WTC11 (cell line): Measurements from ENCODE around the gene PPM1D. TPM values are rescaled to one million over a fixed set of nuclear protein-coding genes. Genes with fewer than 3 reads are reported as not detected.

Experiments
- ATAC-seq: fragments of 200-7000 bp; cut with Tn5 transposase; 2 replicates; pipeline ENCODE4 v1.10.0; 2021; ENCODE audit warnings: mild to moderate bottlenecking, moderate library complexity
- CTCF ChIA-PET: fragments of 300-600 bp; sonication (Branson Sonifier 250); formaldehyde crosslinking; loops from one replicate; lab custom pipeline; 2021; ENCODE audit warnings: antibody characterized with exemption; lab: Charles Lee
- POLR2A ChIA-PET: fragments of 350-600 bp; sonication (Branson Sonifier 250); formaldehyde crosslinking; loops from one replicate; lab custom pipeline; 2021; ENCODE audit warnings: antibody characterized with exemption; lab: Charles Lee
- DNase-seq: peaks from one replicate; pipeline ENCODE4 v3.0.0; 2021; ENCODE audit warnings: low spot score
- H3K27ac Mint-ChIP-seq: 2 replicates; pipeline ENCODE4 v1.8.0; 2021; ENCODE audit warnings: mixed read lengths
- H3K27me3 Mint-ChIP-seq: 2 replicates; pipeline ENCODE4 v1.8.0; 2021; ENCODE audit warnings: low read depth, mild to moderate bottlenecking, moderate library complexity, mixed read lengths
- H3K36me3 Mint-ChIP-seq: 2 replicates; pipeline ENCODE4 v1.8.0; 2021; ENCODE audit warnings: mixed read lengths
- H3K4me1 Mint-ChIP-seq: 2 replicates; pipeline ENCODE4 v1.8.0; 2022; ENCODE audit warnings: mixed read lengths
- H3K4me3 Mint-ChIP-seq: 2 replicates; pipeline ENCODE4 v1.8.0; 2021; ENCODE audit warnings: mild to moderate bottlenecking, moderate library complexity, mixed read lengths
- H3K9me3 Mint-ChIP-seq: 2 replicates; pipeline ENCODE4 v1.8.0; 2021; ENCODE audit warnings: mixed read lengths
- ATF1 ChIP-seq: sonication (generic); formaldehyde crosslinking; IDR thresholded peaks from 2 replicates; pipeline ENCODE4 v1.8.1; 2023; ENCODE audit warnings: mild to moderate bottlenecking, moderate library complexity, missing genetic modification reagents
- CREM ChIP-seq: sonication (generic); formaldehyde crosslinking; IDR thresholded peaks from 2 replicates; pipeline ENCODE4 v1.8.1; 2022; ENCODE audit warnings: mild to moderate bottlenecking, missing genetic modification reagents, moderate library complexity
- HMGA2 ChIP-seq: fragments of 250-450 bp; sonication (Bioruptor Pico); IDR thresholded peaks from 2 replicates; pipeline ENCODE4 v1.4.0; 2021; ENCODE audit warnings: mild to moderate bottlenecking, moderate library complexity
- MXD4 ChIP-seq: fragments of 250-450 bp; sonication (Bioruptor Pico); IDR thresholded peaks from 2 replicates; pipeline ENCODE4 v1.8.0; 2021; ENCODE audit warnings: mild to moderate bottlenecking, moderate library complexity, borderline replicate concordance
- NFYB ChIP-seq: sonication (generic); formaldehyde crosslinking; conservative IDR thresholded peaks from 2 replicates; pipeline ENCODE4 v1.8.0; 2022; ENCODE audit warnings: low read depth, missing genetic modification reagents
- OVOL2 ChIP-seq: fragments of 250-450 bp; sonication (Bioruptor Pico); IDR thresholded peaks from 2 replicates; pipeline ENCODE4 v1.9.0; 2021; ENCODE audit warnings: mild to moderate bottlenecking, borderline replicate concordance
- RELA ChIP-seq: sonication (generic); formaldehyde crosslinking; IDR thresholded peaks from 2 replicates; pipeline ENCODE4 v1.8.1; 2022; ENCODE audit warnings: missing genetic modification reagents, mild to moderate bottlenecking, borderline replicate concordance
- RORB ChIP-seq: fragments of 250-450 bp; sonication (Bioruptor Pico); IDR thresholded peaks from 2 replicates; pipeline ENCODE4 v1.9.0; 2021; ENCODE audit warnings: mild to moderate bottlenecking
- SMAD4 ChIP-seq: sonication (generic); formaldehyde crosslinking; IDR thresholded peaks from 2 replicates; pipeline ENCODE4 v1.8.0; 2022; ENCODE audit warnings: mild to moderate bottlenecking, missing genetic modification reagents
- SP1 ChIP-seq: sonication (generic); formaldehyde crosslinking; conservative IDR thresholded peaks from 2 replicates; pipeline ENCODE4 v1.8.1; 2022; ENCODE audit warnings: missing genetic modification reagents
- TP53 ChIP-seq: sonication (generic); formaldehyde crosslinking; IDR thresholded peaks from 2 replicates; pipeline ENCODE4 v1.8.1; 2023; ENCODE audit warnings: mild to moderate bottlenecking, missing genetic modification reagents
- total RNA-seq: library from RNA; stranded (reverse); gene quantifications from 3 replicates; pipeline ENCODE4 v1.2.3, GENCODE V29; 2021
- TF ChIP-seq, protein P1 (sequence below): sonication (generic); formaldehyde crosslinking; IDR thresholded peaks from 2 replicates; pipeline ENCODE4 v1.8.1; 2023; ENCODE audit warnings: mild to moderate bottlenecking, missing genetic modification reagents, borderline replicate concordance
- TF ChIP-seq, protein P2 (sequence below): sonication (generic); formaldehyde crosslinking; IDR thresholded peaks from 2 replicates; pipeline ENCODE4 v1.8.1; 2023; ENCODE audit warnings: mild to moderate bottlenecking, missing genetic modification reagents, moderate library complexity
- TF ChIP-seq, protein P3 (sequence below): sonication (generic); formaldehyde crosslinking; IDR thresholded peaks from 2 replicates; pipeline ENCODE4 v1.8.1; 2022; ENCODE audit warnings: missing genetic modification reagents, borderline replicate concordance
- TF ChIP-seq, protein P4 (sequence below): sonication (generic); formaldehyde crosslinking; IDR thresholded peaks from 2 replicates; pipeline ENCODE4 v1.8.1; 2023; ENCODE audit warnings: mild to moderate bottlenecking, missing genetic modification reagents, moderate library complexity
- TF ChIP-seq, protein P5 (sequence below): sonication (generic); formaldehyde crosslinking; IDR thresholded peaks from 2 replicates; pipeline ENCODE4 v1.8.0; 2023; ENCODE audit warnings: mild to moderate bottlenecking, missing genetic modification reagents
- TF ChIP-seq, protein P6 (sequence below): sonication (generic); formaldehyde crosslinking; IDR thresholded peaks from 2 replicates; pipeline ENCODE4 v1.8.1; 2022; ENCODE audit warnings: low read depth, mild to moderate bottlenecking, moderate library complexity, missing genetic modification reagents, borderline replicate concordance
- TF ChIP-seq, protein P7 (sequence below): sonication (generic); formaldehyde crosslinking; IDR thresholded peaks from 2 replicates; pipeline ENCODE4 v1.8.0; 2023; ENCODE audit warnings: missing genetic modification reagents
- TF ChIP-seq, protein P8 (sequence below): sonication (generic); formaldehyde crosslinking; IDR thresholded peaks from 2 replicates; pipeline ENCODE4 v1.8.0; 2022; ENCODE audit warnings: missing genetic modification reagents

Gene PPM1D
- total RNA-seq, 1 experiment from 2014 or later = 20.4 TPM

DNA sequence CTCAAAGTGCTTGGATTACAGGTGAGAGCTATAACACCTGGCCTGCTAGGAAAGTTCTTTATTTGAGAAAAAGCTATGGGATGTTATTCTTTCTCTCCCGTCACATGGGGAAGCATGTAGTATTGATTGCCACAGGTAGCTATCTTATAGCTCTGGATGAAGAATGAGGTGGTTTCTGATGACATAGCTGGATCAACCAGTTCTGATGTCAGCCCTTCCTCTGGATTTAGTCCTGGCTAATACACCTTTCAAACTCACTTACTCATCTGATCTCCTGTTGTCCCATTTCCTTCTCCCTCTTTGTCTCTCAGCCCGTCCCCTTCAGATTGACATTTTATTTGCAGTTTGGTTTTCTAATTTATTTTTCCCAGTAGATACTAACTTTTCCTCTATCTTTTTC, 14.1 kb upstream of the PPM1D start (continued):
- TF ChIP-seq, protein P1, sequence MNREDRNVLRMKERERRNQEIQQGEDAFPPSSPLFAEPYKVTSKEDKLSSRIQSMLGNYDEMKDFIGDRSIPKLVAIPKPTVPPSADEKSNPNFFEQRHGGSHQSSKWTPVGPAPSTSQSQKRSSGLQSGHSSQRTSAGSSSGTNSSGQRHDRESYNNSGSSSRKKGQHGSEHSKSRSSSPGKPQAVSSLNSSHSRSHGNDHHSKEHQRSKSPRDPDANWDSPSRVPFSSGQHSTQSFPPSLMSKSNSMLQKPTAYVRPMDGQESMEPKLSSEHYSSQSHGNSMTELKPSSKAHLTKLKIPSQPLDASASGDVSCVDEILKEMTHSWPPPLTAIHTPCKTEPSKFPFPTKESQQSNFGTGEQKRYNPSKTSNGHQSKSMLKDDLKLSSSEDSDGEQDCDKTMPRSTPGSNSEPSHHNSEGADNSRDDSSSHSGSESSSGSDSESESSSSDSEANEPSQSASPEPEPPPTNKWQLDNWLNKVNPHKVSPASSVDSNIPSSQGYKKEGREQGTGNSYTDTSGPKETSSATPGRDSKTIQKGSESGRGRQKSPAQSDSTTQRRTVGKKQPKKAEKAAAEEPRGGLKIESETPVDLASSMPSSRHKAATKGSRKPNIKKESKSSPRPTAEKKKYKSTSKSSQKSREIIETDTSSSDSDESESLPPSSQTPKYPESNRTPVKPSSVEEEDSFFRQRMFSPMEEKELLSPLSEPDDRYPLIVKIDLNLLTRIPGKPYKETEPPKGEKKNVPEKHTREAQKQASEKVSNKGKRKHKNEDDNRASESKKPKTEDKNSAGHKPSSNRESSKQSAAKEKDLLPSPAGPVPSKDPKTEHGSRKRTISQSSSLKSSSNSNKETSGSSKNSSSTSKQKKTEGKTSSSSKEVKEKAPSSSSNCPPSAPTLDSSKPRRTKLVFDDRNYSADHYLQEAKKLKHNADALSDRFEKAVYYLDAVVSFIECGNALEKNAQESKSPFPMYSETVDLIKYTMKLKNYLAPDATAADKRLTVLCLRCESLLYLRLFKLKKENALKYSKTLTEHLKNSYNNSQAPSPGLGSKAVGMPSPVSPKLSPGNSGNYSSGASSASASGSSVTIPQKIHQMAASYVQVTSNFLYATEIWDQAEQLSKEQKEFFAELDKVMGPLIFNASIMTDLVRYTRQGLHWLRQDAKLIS (CRISPR knock-in tag) = no peak
- TF ChIP-seq NFYB (CRISPR knock-in tag) (no peak), ATF1 (no peak)
- TF ChIP-seq, protein P2, sequence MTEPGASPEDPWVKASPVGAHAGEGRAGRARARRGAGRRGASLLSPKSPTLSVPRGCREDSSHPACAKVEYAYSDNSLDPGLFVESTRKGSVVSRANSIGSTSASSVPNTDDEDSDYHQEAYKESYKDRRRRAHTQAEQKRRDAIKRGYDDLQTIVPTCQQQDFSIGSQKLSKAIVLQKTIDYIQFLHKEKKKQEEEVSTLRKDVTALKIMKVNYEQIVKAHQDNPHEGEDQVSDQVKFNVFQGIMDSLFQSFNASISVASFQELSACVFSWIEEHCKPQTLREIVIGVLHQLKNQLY = no peak

DNA sequence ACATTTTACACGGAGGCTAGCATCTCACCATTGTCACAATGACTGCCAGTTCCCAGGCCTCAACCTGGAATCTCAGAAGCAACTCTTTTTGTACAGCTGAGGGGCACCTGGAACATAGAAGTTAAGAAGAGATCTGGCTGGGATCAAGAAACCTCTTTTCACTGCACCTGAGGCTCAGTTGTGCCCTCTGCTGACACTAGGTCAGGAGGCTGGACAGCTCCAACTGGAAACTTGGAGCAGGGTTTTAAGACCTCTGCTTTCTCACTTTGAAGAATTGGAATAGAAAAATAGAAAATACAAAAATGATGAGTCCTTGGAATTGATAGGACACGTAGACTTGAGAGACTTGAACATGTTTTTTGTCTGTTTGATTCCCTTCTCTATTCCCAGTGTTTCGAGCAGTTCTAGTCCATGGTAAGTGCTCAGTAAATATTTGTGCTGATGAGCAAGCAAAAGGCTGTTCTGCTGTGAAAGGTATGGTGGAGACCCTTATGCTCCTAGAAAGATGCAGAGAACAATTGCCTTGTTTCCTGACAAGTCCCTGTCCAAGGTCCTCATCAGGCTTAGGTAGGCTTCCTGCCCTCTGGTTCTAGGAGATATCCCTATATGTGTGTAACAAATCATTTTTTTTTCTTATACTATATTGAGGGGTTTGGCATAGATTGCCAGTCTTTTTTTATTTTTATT, 13.6 kb upstream of the PPM1D start:
- CTCF ChIA-PET = interaction anchor here (0.5 to 1.9 kb wide), 8 partner anchors 9 to 165 kb away, joined by 3 to 16 read pairs (median 5); partner anchors contain the start of gene PPM1D
- H3K4me1 Mint-ChIP-seq = no peaks in the 10 kb centered on the region
- TF ChIP-seq, protein P3, sequence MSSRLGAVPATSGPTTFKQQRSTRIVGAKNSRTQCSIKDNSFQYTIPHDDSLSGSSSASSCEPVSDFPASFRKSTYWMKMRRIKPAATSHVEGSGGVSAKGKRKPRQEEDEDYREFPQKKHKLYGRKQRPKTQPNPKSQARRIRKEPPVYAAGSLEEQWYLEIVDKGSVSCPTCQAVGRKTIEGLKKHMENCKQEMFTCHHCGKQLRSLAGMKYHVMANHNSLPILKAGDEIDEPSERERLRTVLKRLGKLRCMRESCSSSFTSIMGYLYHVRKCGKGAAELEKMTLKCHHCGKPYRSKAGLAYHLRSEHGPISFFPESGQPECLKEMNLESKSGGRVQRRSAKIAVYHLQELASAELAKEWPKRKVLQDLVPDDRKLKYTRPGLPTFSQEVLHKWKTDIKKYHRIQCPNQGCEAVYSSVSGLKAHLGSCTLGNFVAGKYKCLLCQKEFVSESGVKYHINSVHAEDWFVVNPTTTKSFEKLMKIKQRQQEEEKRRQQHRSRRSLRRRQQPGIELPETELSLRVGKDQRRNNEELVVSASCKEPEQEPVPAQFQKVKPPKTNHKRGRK (CRISPR knock-in tag) = no peak
- TF ChIP-seq, protein P4, sequence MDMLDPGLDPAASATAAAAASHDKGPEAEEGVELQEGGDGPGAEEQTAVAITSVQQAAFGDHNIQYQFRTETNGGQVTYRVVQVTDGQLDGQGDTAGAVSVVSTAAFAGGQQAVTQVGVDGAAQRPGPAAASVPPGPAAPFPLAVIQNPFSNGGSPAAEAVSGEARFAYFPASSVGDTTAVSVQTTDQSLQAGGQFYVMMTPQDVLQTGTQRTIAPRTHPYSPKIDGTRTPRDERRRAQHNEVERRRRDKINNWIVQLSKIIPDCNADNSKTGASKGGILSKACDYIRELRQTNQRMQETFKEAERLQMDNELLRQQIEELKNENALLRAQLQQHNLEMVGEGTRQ (CRISPR knock-in tag) = no peak
- TF ChIP-seq TP53 (CRISPR knock-in tag) (no peak), MXD4 (CRISPR knock-in tag) (no peak), HMGA2 (CRISPR knock-in tag) (no peak), RELA (CRISPR knock-in tag) (no peak), OVOL2 (CRISPR knock-in tag) (no peak), RORB (CRISPR knock-in tag) (no peak), SMAD4 (CRISPR knock-in tag) (no peak), NFYB (CRISPR knock-in tag) (no peak), CREM (no peak), SP1 (CRISPR knock-in tag) (no peak)
- TF ChIP-seq, protein P5, sequence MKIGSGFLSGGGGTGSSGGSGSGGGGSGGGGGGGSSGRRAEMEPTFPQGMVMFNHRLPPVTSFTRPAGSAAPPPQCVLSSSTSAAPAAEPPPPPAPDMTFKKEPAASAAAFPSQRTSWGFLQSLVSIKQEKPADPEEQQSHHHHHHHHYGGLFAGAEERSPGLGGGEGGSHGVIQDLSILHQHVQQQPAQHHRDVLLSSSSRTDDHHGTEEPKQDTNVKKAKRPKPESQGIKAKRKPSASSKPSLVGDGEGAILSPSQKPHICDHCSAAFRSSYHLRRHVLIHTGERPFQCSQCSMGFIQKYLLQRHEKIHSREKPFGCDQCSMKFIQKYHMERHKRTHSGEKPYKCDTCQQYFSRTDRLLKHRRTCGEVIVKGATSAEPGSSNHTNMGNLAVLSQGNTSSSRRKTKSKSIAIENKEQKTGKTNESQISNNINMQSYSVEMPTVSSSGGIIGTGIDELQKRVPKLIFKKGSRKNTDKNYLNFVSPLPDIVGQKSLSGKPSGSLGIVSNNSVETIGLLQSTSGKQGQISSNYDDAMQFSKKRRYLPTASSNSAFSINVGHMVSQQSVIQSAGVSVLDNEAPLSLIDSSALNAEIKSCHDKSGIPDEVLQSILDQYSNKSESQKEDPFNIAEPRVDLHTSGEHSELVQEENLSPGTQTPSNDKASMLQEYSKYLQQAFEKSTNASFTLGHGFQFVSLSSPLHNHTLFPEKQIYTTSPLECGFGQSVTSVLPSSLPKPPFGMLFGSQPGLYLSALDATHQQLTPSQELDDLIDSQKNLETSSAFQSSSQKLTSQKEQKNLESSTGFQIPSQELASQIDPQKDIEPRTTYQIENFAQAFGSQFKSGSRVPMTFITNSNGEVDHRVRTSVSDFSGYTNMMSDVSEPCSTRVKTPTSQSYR (CRISPR knock-in tag) = no peak
- TF ChIP-seq, protein P6, sequence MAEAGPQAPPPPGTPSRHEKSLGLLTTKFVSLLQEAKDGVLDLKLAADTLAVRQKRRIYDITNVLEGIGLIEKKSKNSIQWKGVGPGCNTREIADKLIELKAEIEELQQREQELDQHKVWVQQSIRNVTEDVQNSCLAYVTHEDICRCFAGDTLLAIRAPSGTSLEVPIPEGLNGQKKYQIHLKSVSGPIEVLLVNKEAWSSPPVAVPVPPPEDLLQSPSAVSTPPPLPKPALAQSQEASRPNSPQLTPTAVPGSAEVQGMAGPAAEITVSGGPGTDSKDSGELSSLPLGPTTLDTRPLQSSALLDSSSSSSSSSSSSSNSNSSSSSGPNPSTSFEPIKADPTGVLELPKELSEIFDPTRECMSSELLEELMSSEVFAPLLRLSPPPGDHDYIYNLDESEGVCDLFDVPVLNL (CRISPR knock-in tag) = no peak
- TF ChIP-seq, protein P7, sequence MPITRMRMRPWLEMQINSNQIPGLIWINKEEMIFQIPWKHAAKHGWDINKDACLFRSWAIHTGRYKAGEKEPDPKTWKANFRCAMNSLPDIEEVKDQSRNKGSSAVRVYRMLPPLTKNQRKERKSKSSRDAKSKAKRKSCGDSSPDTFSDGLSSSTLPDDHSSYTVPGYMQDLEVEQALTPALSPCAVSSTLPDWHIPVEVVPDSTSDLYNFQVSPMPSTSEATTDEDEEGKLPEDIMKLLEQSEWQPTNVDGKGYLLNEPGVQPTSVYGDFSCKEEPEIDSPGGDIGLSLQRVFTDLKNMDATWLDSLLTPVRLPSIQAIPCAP (CRISPR knock-in tag) = no peak
- TF ChIP-seq, protein P8, sequence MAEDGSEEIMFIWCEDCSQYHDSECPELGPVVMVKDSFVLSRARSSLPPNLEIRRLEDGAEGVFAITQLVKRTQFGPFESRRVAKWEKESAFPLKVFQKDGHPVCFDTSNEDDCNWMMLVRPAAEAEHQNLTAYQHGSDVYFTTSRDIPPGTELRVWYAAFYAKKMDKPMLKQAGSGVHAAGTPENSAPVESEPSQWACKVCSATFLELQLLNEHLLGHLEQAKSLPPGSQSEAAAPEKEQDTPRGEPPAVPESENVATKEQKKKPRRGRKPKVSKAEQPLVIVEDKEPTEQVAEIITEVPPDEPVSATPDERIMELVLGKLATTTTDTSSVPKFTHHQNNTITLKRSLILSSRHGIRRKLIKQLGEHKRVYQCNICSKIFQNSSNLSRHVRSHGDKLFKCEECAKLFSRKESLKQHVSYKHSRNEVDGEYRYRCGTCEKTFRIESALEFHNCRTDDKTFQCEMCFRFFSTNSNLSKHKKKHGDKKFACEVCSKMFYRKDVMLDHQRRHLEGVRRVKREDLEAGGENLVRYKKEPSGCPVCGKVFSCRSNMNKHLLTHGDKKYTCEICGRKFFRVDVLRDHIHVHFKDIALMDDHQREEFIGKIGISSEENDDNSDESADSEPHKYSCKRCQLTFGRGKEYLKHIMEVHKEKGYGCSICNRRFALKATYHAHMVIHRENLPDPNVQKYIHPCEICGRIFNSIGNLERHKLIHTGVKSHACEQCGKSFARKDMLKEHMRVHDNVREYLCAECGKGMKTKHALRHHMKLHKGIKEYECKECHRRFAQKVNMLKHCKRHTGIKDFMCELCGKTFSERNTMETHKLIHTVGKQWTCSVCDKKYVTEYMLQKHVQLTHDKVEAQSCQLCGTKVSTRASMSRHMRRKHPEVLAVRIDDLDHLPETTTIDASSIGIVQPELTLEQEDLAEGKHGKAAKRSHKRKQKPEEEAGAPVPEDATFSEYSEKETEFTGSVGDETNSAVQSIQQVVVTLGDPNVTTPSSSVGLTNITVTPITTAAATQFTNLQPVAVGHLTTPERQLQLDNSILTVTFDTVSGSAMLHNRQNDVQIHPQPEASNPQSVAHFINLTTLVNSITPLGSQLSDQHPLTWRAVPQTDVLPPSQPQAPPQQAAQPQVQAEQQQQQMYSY = no peak

More for the DNA sequence above, 13.6 kb upstream of the PPM1D start:
- POLR2A ChIA-PET = interaction anchor here (1.6 kb wide), 1 partner anchor 14 kb away, joined by 3 read pairs; the partner anchor contains the start of gene PPM1D
- peak; percentile 43 for DNase-seq
- no peaks in the 10 kb centered on the region for H3K36me3 Mint-ChIP-seq
- H3K4me3 Mint-ChIP-seq = no peak overlapping the region
- H3K9me3 Mint-ChIP-seq = no peaks in the 10 kb centered on the region
- no peak overlapping the region for H3K27ac Mint-ChIP-seq
- peak; percentile 82 for ATAC-seq
- no peaks in the 10 kb centered on the region; the same call in 1 of the 2 replicates for H3K27me3 Mint-ChIP-seq
